GM23338 (cell line): ENCODE measurements around the gene DYNLT4. TPM values are rescaled to one million over a fixed set of nuclear protein-coding genes. Genes with fewer than 3 reads are reported as not detected.

Source experiments
- ATAC-seq: fragments of 200-7000 bp; cut with Tn5 transposase; 3 replicates; pipeline ENCODE4 v1.9.1; 2020
- DNase-seq: peaks from one replicate; pipeline ENCODE4 v3.0.0-alpha.2; 2015; ENCODE audit warnings: low spot score
- H2AFZ ChIP-seq: fragments of 200-600 bp; sonication (generic); 2 replicates; pipeline ENCODE4 v1.8.0; 2016; ENCODE audit warnings: antibody characterized with exemption, mild to moderate bottlenecking, moderate library complexity
- H3F3A ChIP-seq: fragments of 200-600 bp; sonication (generic); replicated peaks from 2 replicates; pipeline ENCODE4 v1.8.0; 2017; ENCODE audit warnings: antibody characterized with exemption, mixed run types, low read depth
- H3K27ac ChIP-seq: fragments of 200-600 bp; sonication (generic); 2 replicates; pipeline ENCODE4 v1.6.1; 2016; ENCODE audit warnings: low read depth
- H3K27me3 ChIP-seq: fragments of 200-600 bp; sonication (generic); 2 replicates; pipeline ENCODE4 v1.8.0; 2016; ENCODE audit warnings: mild to moderate bottlenecking, mixed run types, moderate library complexity; ENCODE audit not compliant: insufficient read depth
- H3K36me3 ChIP-seq: fragments of 200-600 bp; sonication (generic); 2 replicates; pipeline ENCODE4 v1.8.0; 2016; ENCODE audit warnings: mild to moderate bottlenecking; ENCODE audit not compliant: insufficient read depth
- H3K4me1 ChIP-seq: fragments of 200-600 bp; sonication (generic); 2 replicates; pipeline ENCODE4 v1.8.0; 2016; ENCODE audit warnings: mild to moderate bottlenecking, moderate library complexity; ENCODE audit not compliant: insufficient read depth
- H3K4me2 ChIP-seq: fragments of 200-600 bp; sonication (generic); 2 replicates; pipeline ENCODE4 v1.7.1; 2017; ENCODE audit warnings: mixed run types
- H3K4me3 ChIP-seq: fragments of 200-600 bp; sonication (generic); 2 replicates; pipeline ENCODE4 v1.6.1; 2016; ENCODE audit warnings: mixed run types
- H3K79me2 ChIP-seq: fragments of 200-600 bp; sonication (generic); replicated peaks from 2 replicates; pipeline ENCODE4 v1.8.0; 2017; ENCODE audit warnings: mild to moderate bottlenecking; ENCODE audit not compliant: insufficient read depth
- H3K9me2 ChIP-seq: fragments of 200-600 bp; sonication (generic); 2 replicates; pipeline ENCODE4 v1.8.0; 2017; ENCODE audit not compliant: insufficient read depth
- H4K20me1 ChIP-seq: fragments of 200-600 bp; sonication (generic); replicated peaks from 2 replicates; pipeline ENCODE4 v1.8.0; 2017; ENCODE audit warnings: mild to moderate bottlenecking; ENCODE audit not compliant: insufficient read depth
- H3K27ac Mint-ChIP-seq: 2 replicates; pipeline ENCODE4 v1.8.0; 2020; ENCODE audit warnings: inconsistent platforms, mild to moderate bottlenecking, moderate library complexity, mixed read lengths
- H3K27me3 Mint-ChIP-seq: 3 replicates; pipeline ENCODE4 v1.8.0; 2022; ENCODE audit warnings: low read depth, mild to moderate bottlenecking, moderate library complexity, mixed read lengths, inconsistent platforms; ENCODE audit not compliant: insufficient read depth, poor library complexity
- H3K36me3 Mint-ChIP-seq: 3 replicates; pipeline ENCODE4 v1.8.0; 2021; ENCODE audit warnings: low read depth, mild to moderate bottlenecking, inconsistent platforms, moderate library complexity, mixed read lengths
- H3K4me1 Mint-ChIP-seq: 3 replicates; pipeline ENCODE4 v1.8.0; 2020; ENCODE audit warnings: mild to moderate bottlenecking, inconsistent platforms, mixed read lengths
- H3K4me3 Mint-ChIP-seq: 3 replicates; pipeline ENCODE4 v1.8.0; 2021; ENCODE audit warnings: moderate library complexity, mild to moderate bottlenecking, inconsistent platforms, mixed read lengths
- H3K9me3 Mint-ChIP-seq: 3 replicates; pipeline ENCODE4 v1.8.0; 2020; ENCODE audit warnings: moderate library complexity, mild to moderate bottlenecking, inconsistent platforms, mixed read lengths
- CREB1 ChIP-seq: fragments of 250-450 bp; sonication (Bioruptor Pico); IDR thresholded peaks from 2 replicates; pipeline ENCODE4 v1.5.0; 2020; ENCODE audit warnings: low read depth, mild to moderate bottlenecking, moderate library complexity
- CTCF ChIP-seq, 2 experiments: fragments of 200-600 bp in 1 of 2; sonication (generic) in 1 of 2; conservative IDR thresholded peaks; 2 replicates each; pipeline versions ENCODE4 v1.5.1 to v1.6.1; 2016 to 2017; ENCODE audit warnings: antibody characterized with exemption in 2 of 2, low read depth in 2 of 2, mild to moderate bottlenecking in 2 of 2, moderate library complexity in 1 of 2
- ETS1 ChIP-seq: IDR thresholded peaks from 2 replicates; pipeline ENCODE4 v1.6.1; 2016; ENCODE audit warnings: antibody characterized with exemption
- EZH2 ChIP-seq: fragments of 200-600 bp; sonication (generic); IDR thresholded peaks from one replicate; pipeline ENCODE4 v1.8.0; 2017; ENCODE audit warnings: antibody characterized with exemption, mild to moderate bottlenecking, low read depth; ENCODE audit not compliant: unreplicated experiment
- EZH2phosphoT487 ChIP-seq: fragments of 200-600 bp; sonication (generic); IDR thresholded peaks from one replicate; pipeline ENCODE4 v1.8.1; 2018; ENCODE audit warnings: antibody characterized with exemption; ENCODE audit not compliant: unreplicated experiment
- JUNB ChIP-seq: IDR thresholded peaks from one replicate; pipeline ENCODE4 v1.6.1; 2016; ENCODE audit warnings: antibody characterized with exemption; ENCODE audit not compliant: unreplicated experiment
- NANOG ChIP-seq: IDR thresholded peaks from 2 replicates; pipeline ENCODE4 v1.6.1; 2016; ENCODE audit warnings: antibody characterized with exemption, borderline replicate concordance
- POLR2AphosphoS5 ChIP-seq: IDR thresholded peaks from 2 replicates; pipeline ENCODE4 v1.6.1; 2016; ENCODE audit warnings: antibody characterized with exemption, low read depth
- REST ChIP-seq: IDR thresholded peaks from one replicate; pipeline ENCODE4 v1.6.1; 2018; ENCODE audit warnings: antibody characterized with exemption; ENCODE audit not compliant: unreplicated experiment
- STAT1 ChIP-seq: IDR thresholded peaks from one replicate; pipeline ENCODE4 v1.6.1; 2016; ENCODE audit warnings: antibody characterized with exemption; ENCODE audit not compliant: unreplicated experiment
- ZNF114 ChIP-seq: fragments of 250-450 bp; sonication (Bioruptor Pico); IDR thresholded peaks from 2 replicates; pipeline ENCODE4 v1.5.0; 2020; ENCODE audit warnings: mild to moderate bottlenecking, moderate library complexity
- ZNF331 ChIP-seq: fragments of 250-450 bp; sonication (Bioruptor Pico); IDR thresholded peaks from 2 replicates; pipeline ENCODE4 v1.5.0; 2020; ENCODE audit warnings: low read depth, mild to moderate bottlenecking, moderate library complexity
- ZNF462 ChIP-seq: fragments of 250-450 bp; sonication (Bioruptor Pico); IDR thresholded peaks from 2 replicates; pipeline ENCODE4 v1.5.0; 2020; ENCODE audit warnings: mild to moderate bottlenecking, moderate library complexity
- polyA plus RNA-seq: library from polyadenylated mRNA; unstranded; fragments of >200 nt; fragmentation: Nextera tagmentation; extraction: Ambion mirVana; gene quantifications from 2 replicates; pipeline ENCODE4 v1.2.1, GENCODE V29; 2016
- total RNA-seq: library from RNA; depleted of rRNA; stranded (reverse); fragments of >200 nt; shearing (Covaris generic); gene quantifications from 2 replicates; pipeline ENCODE4 v1.2.3, GENCODE V29; 2014

DYNLT4 gene
- total and polyA plus RNA-seq, 2 experiments from 2014 or later: 0.73 TPM; not detected in 1

- Mint-ChIP-seq H3K27ac (peak overlapping the region; percentile 50), H3K36me3 (no peaks in the 10 kb centered on the region), H3K27me3 (peaks cover 3% of the 10 kb centered on the region), H3K4me1 (peaks cover 13% of the 10 kb centered on the region), H3K9me3 (no peaks in the 10 kb centered on the region), H3K4me3 (0 out of 3 replicates have a peak overlapping the region, but pooled peaks have one; percentile 3)
- TF ChIP-seq ZNF114 (CRISPR knock-in tag): no peak
- no peak for TF ChIP-seq JUNB
- TF ChIP-seq NANOG: no peak
- no peak for TF ChIP-seq EZH2phosphoT487
- TF ChIP-seq ETS1: no peak
- TF ChIP-seq ZNF462 (CRISPR knock-in tag): no peak
- no peak for TF ChIP-seq POLR2AphosphoS5
- TF ChIP-seq ZNF331 (CRISPR knock-in tag): no peak
- no peak for TF ChIP-seq CTCF (conservative IDR thresholded peaks at IDR 0.05; ENCODE audit: low read depth in 2 of 2)
- TF ChIP-seq REST: no peak
- no peak for TF ChIP-seq CREB1
- no peak for TF ChIP-seq EZH2
- no peak for TF ChIP-seq STAT1
- Histone ChIP-seq H3K4me2 (no peak overlapping the region), H3K4me1 (peaks cover 3% of the 10 kb centered on the region; the same call in 1 of the 2 replicates), H3K4me3 (no peak overlapping the region), H3K27ac (0 out of 2 replicates have a peak overlapping the region, but pooled peaks have one; percentile 35), H3K79me2 (no peaks in the 10 kb centered on the region), H3K27me3 (no peaks in the 10 kb centered on the region), H3K9me2 (no peaks in the 10 kb centered on the region), H4K20me1 (no peaks in the 10 kb centered on the region), H3K36me3 (no peaks in the 10 kb centered on the region), H3F3A (peaks cover 6% of the 10 kb centered on the region), H2AFZ (0 out of 2 replicates have a peak overlapping the region, but pooled peaks have one; percentile 43)
- DNase-seq (no peak), ATAC-seq (peak; percentile 11)
Measured at GRCh38 chr1:44792736-44793502, 14.2 kb downstream of the DYNLT4 start.
